Activated CD8-positive, alpha-beta memory T cell treated with anti-CD3 and anti-CD28 coated beads, Interleukin-2, amount 10 ng/mL, durations not matched to agents 7 days and 5 days (primary cell): ENCODE results near the gene GPR137. TPM values are rescaled to one million over a fixed set of nuclear protein-coding genes. Genes with fewer than 3 reads are reported as not detected.

Experiments used
- ATAC-seq: fragments of 150-1000 bp; cut with Tn5 transposase; one replicate; pipeline ENCODE4 v1.10.0; 2021; ENCODE audit warnings: moderate library complexity
- CTCF ChIA-PET: fragments of 350-600 bp; sonication (Branson Sonifier 250); formaldehyde crosslinking; loops from one replicate; lab custom pipeline; 2021; ENCODE audit warnings: antibody characterized with exemption; lab: Charles Lee
- DNase-seq: peaks from one replicate; pipeline ENCODE4 v3.0.0-alpha.2; 2020
- H3K27ac Mint-ChIP-seq: one replicate; pipeline ENCODE4 v1.8.0; 2021; ENCODE audit warnings: mild to moderate bottlenecking, mixed read lengths
- H3K27me3 Mint-ChIP-seq: one replicate; pipeline ENCODE4 v1.8.0; 2021; ENCODE audit warnings: mixed read lengths
- H3K36me3 Mint-ChIP-seq: one replicate; pipeline ENCODE4 v1.8.0; 2021; ENCODE audit warnings: mild to moderate bottlenecking, mixed read lengths
- H3K4me1 Mint-ChIP-seq: one replicate; pipeline ENCODE4 v1.8.0; 2021; ENCODE audit warnings: mixed read lengths
- H3K4me3 Mint-ChIP-seq: one replicate; pipeline ENCODE4 v1.8.0; 2021; ENCODE audit warnings: mild to moderate bottlenecking, moderate library complexity, mixed read lengths
- H3K9me3 Mint-ChIP-seq: one replicate; pipeline ENCODE4 v1.8.0; 2022; ENCODE audit warnings: low read depth, mixed read lengths
- total RNA-seq, 2 experiments: library from RNA; stranded (reverse); gene quantifications; one replicate each; pipeline ENCODE4 v1.2.3, GENCODE V29; 2021

GPR137 gene
- total RNA-seq, 2 experiments from 2014 or later = 32.9 to 46.0 TPM

- DNase-seq (no peak), ATAC-seq (peak; percentile 18)
- no peaks in the 10 kb centered on the region for H3K9me3 Mint-ChIP-seq
- CTCF ChIA-PET = interaction anchor here (1.3 to 2.3 kb wide), 2 partner anchors 8 to 10 kb away, joined by 4 to 7 read pairs; no protein-coding TSS in a partner anchor
- H3K36me3 Mint-ChIP-seq = peaks cover 16% of the 10 kb centered on the region
- no peak overlapping the region for H3K4me3 Mint-ChIP-seq
- peak overlapping the region; percentile 13 for H3K27ac Mint-ChIP-seq
- no peaks in the 10 kb centered on the region for H3K27me3 Mint-ChIP-seq
- H3K4me1 Mint-ChIP-seq = peaks cover 11% of the 10 kb centered on the region
Observed at GRCh38 chr11:64260147-64260708, 25.4 kb upstream of the GPR137 start.

DNA sequence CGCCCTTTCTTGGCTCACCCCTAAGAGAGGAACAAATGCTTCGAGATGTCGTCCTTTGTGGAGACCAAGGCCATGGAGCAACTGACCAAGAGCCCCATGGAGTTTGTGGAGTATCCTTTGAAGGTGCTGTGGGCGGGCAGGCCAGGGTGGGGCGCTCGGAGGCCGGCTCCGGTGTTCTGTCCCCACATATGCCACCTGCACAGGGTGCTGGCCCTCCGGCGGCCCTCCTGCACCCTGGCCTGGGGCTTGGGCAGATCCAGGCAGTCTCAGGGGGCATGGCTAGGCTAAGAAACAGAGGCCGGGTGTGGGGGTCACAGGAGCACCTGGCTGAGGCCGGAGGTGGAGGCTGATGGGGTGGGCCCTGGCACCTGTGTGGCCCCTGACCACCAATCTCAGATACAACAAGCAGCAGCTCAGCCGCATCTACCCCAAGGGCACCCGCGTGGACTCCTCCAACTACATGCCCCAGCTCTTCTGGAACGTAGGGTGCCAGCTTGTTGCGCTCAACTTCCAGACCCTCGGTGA, 24.0 kb upstream of the GPR137 start:
- no peaks in the 10 kb centered on the region for H3K27me3 Mint-ChIP-seq
- CTCF ChIA-PET = interaction anchor here (0.7 to 2.3 kb wide), 3 partner anchors 11 to 17 kb away, joined by 3 to 7 read pairs (median 3); partner anchors contain the start of gene PLCB3
- no peaks in the 10 kb centered on the region for H3K9me3 Mint-ChIP-seq
- H3K4me1 Mint-ChIP-seq = peaks cover 11% of the 10 kb centered on the region
- H3K27ac Mint-ChIP-seq = no peak overlapping the region
- DNase-seq = no peak
- H3K4me3 Mint-ChIP-seq = no peak overlapping the region
- ATAC-seq = no peak
- H3K36me3 Mint-ChIP-seq = peaks cover 14% of the 10 kb centered on the region

DNA sequence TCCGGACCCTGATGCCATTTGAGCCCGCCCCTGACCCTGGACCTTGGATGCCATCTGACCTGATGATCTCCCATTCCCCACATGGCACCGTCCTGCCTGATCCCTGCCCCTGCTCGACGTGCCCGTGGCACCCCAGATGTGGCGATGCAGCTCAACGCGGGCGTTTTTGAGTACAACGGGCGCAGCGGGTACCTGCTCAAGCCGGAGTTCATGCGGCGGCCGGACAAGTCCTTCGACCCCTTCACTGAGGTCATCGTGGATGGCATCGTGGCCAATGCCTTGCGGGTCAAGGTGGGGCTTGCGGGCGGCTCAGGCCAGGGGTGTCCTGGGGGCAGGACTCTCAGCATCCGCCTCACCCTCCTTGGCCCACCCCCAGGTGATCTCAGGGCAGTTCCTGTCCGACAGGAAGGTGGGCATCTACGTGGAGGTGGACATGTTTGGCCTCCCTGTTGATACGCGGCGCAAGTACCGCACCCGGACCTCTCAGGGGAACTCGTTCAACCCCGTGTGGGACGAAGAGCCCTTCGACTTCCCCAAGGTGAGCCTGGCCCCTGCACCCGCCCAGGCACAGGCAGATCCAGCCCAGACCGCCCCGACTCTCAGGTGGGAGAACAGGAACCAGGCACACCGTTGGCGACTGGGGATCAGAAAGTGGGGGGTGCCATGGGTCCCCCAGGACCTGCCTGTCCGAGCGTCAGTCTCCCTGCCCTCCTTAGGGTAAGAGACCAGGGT, 23.2 kb upstream of the GPR137 start:
- H3K27me3 Mint-ChIP-seq = no peaks in the 10 kb centered on the region
- H3K36me3 Mint-ChIP-seq = peaks cover 14% of the 10 kb centered on the region
- no peak overlapping the region for H3K4me3 Mint-ChIP-seq
- CTCF ChIA-PET = interaction anchor here (0.7 to 3.6 kb wide), 3 partner anchors 11 to 18 kb away, joined by 3 to 28 read pairs (median 3); partner anchors contain the start of gene PLCB3
- no peaks in the 10 kb centered on the region for H3K9me3 Mint-ChIP-seq
- H3K27ac Mint-ChIP-seq = no peak overlapping the region
- H3K4me1 Mint-ChIP-seq = peaks cover 13% of the 10 kb centered on the region
- DNase-seq (no peak), ATAC-seq (no peak)

DNA sequence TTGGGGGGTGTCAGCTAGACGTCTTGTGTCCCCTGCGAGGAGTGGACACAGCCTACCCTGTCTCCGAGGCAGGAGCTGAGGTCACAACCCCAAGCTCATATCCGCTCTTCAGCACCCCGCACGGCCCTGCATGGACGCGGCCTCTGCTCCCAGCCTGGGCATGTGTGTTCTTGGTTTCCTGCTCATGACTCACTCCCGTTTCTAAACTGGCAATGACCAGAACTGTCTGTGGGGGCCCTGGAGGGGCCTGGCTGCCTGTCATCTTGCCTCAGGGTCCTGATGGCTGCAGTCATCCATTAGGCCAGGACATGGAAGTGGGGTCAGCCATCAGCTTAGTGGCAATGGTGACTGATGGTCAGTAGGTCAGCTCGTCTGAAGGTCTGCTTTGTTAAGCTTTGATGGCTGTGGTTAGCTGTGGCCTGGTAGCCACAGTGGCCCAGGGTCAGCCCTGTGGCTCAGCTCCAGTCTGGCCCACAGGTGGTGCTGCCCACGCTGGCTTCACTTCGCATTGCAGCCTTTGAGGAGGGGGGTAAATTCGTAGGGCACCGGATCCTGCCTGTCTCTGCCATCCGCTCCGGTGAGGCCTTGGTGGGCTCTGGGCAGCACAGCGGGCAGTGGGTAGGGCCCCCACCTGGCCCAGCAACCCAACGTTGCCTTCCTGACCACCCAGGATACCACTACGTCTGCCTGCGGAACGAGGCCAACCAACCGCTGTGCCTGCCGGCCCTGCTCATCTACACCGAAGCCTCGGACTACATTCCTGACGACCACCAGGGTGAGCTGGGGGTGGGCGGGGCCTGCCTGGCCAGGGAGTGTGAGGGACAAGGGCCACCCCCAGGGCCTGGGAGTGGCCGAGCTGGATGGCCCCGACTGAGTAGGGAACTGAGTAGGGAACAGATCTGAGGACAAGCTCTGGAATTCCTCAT, 22.4 kb upstream of the GPR137 start:
- Mint-ChIP-seq H3K9me3 (no peaks in the 10 kb centered on the region), H3K27ac (no peak overlapping the region), H3K36me3 (peaks cover 12% of the 10 kb centered on the region), H3K27me3 (no peaks in the 10 kb centered on the region), H3K4me3 (no peak overlapping the region), H3K4me1 (peaks cover 21% of the 10 kb centered on the region)
- ATAC-seq (no peak), DNase-seq (no peak)
- CTCF ChIA-PET = interaction anchor here (2.1 to 3.6 kb wide), 2 partner anchors 12 to 38 kb away, joined by 9 to 28 read pairs; partner anchors contain the start of genes CATSPERZ and PLCB3

DNA sequence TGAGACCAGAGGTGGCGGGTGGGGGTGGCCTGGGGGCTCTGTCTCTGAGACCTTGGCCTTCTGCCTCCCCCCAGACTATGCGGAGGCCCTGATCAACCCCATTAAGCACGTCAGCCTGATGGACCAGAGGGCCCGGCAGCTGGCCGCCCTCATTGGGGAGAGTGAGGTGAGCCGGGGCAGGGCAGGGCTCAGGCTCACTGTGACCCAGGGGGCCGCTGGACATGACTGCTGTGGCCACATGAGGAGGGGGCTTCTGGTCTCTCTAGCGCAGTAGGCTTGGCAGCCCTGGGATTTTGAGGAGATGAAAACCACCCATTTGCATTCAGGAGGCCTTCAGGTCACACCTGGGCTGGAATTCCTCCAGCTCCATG, 21.7 kb upstream of the GPR137 start:
- Mint-ChIP-seq H3K9me3 (no peaks in the 10 kb centered on the region), H3K27me3 (no peaks in the 10 kb centered on the region), H3K4me1 (peaks cover 27% of the 10 kb centered on the region), H3K4me3 (no peak overlapping the region), H3K27ac (no peak overlapping the region), H3K36me3 (peaks cover 14% of the 10 kb centered on the region)
- DNase-seq (no peak), ATAC-seq (no peak)
- CTCF ChIA-PET = interaction anchor here (2.1 to 3.6 kb wide), 2 partner anchors 12 to 37 kb away, joined by 9 to 28 read pairs; partner anchors contain the start of genes CATSPERZ and PLCB3

DNA sequence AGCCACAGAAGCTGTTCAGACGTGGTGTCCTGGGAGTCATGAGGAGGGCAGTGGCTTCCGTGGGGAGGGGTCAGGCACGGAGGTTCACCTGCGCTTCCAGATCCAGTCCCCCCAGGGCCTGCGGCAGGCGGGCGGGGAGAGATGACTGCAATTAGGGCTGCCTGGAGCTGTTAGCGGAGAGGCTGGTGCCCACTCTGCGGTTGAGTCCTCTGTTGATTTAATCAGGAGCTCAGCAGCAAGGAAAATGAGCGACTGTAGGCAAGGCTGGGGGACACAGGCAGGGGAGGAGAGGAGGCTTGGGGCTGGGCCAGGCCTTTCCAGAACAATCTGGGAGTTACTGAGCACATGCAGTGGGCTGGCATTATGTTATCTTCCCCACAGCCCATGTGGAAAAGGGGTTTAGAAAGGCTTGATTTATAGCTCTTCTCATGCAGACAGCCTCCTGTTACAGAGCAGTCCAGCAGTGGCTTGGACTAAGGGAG, 21.2 kb upstream of the GPR137 start:
- Mint-ChIP-seq H3K36me3 (peaks cover 12% of the 10 kb centered on the region), H3K4me1 (peaks cover 25% of the 10 kb centered on the region), H3K27me3 (no peaks in the 10 kb centered on the region), H3K4me3 (no peak overlapping the region), H3K27ac (no peak overlapping the region), H3K9me3 (no peaks in the 10 kb centered on the region)
- CTCF ChIA-PET = interaction anchor here (2.1 to 3.6 kb wide), 2 partner anchors 13 to 36 kb away, joined by 9 to 28 read pairs; partner anchors contain the start of genes CATSPERZ and PLCB3
- DNase-seq (no peak), ATAC-seq (no peak)

DNA sequence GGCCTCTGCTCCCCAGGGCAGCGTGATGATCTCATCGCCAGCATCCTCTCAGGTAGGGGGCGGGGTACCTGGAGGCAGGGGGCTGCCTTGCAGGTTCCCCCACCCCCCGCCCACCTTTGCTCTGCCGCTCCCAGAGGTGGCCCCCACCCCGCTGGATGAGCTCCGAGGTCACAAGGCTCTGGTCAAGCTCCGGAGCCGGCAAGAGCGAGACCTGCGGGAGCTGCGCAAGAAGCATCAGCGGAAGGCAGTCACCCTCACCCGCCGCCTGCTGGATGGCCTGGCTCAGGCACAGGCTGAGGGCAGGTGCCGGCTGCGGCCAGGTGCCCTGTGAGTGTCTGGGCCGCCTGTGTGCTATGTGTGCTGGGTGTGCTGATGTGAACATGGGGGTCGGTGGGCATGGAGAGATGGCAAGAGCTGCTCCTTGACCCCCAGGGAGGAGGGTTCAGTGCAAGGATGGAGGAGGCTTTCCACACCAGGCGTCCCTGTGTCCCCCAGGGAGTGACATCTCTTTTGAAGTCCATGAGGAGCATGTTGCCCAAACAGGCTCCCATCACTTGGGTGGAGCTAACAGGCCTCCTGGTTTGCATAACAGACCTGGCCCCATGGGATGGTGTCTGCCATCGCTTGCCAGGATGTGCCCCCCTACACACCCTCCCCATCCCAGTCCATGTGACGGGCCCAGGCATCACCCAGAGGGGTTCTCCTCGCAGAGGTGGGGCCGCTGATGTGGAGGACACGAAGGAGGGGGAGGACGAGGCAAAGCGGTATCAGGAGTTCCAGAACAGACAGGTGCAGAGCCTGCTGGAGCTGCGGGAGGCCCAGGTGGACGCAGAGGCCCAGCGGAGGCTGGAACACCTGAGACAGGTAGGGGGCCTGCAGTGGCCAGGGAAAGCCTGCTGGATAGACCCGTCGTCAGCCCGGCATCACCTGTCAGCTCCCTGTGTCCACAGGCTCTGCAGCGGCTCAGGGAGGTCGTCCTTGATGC, 20.2 kb upstream of the GPR137 start:
- no peak for ATAC-seq
- no peak overlapping the region for H3K4me3 Mint-ChIP-seq
- no peak overlapping the region for H3K27ac Mint-ChIP-seq

GRCh38 chr11:64266339-64266738, 19.3 kb upstream of the GPR137 start:
- Mint-ChIP-seq H3K4me3 (no peak overlapping the region), H3K36me3 (peaks cover 9% of the 10 kb centered on the region), H3K9me3 (no peaks in the 10 kb centered on the region), H3K27ac (no peak overlapping the region), H3K27me3 (no peaks in the 10 kb centered on the region), H3K4me1 (peaks cover 25% of the 10 kb centered on the region)
- no peak for ATAC-seq
- CTCF ChIA-PET = interaction anchor here (0.8 to 6.1 kb wide), 3 partner anchors 12 to 39 kb away, joined by 3 to 68 read pairs (median 5); partner anchors contain the start of genes ESRRA and PLCB3
- no peak for DNase-seq

More for the DNA sequence above, 20.2 kb upstream of the GPR137 start:
- Mint-ChIP-seq H3K9me3 (no peaks in the 10 kb centered on the region), H3K27me3 (no peaks in the 10 kb centered on the region), H3K4me1 (peaks cover 25% of the 10 kb centered on the region), H3K36me3 (peaks cover 9% of the 10 kb centered on the region)
- CTCF ChIA-PET = interaction anchor here (0.8 to 3.6 kb wide), 5 partner anchors 11 to 39 kb away, joined by 3 to 28 read pairs (median 5); partner anchors contain the start of genes CATSPERZ, ESRRA and PLCB3
- DNase-seq = no peak

- CTCF ChIA-PET = interaction anchor here (0.7 to 6.1 kb wide), 10 partner anchors 13 to 63 kb away, joined by 3 to 104 read pairs (median 7); partner anchors contain the start of genes BAD, CATSPERZ, ESRRA and FERMT3
- Mint-ChIP-seq H3K4me3 (no peak overlapping the region), H3K27ac (peak overlapping the region; percentile 96), H3K9me3 (no peaks in the 10 kb centered on the region), H3K4me1 (peaks cover 31% of the 10 kb centered on the region), H3K36me3 (peaks cover 6% of the 10 kb centered on the region), H3K27me3 (no peaks in the 10 kb centered on the region)
- DNase-seq = no peak
- no peak for ATAC-seq
Observed at GRCh38 chr11:64267207-64267945, 18.3 kb upstream of the GPR137 start.

DNA sequence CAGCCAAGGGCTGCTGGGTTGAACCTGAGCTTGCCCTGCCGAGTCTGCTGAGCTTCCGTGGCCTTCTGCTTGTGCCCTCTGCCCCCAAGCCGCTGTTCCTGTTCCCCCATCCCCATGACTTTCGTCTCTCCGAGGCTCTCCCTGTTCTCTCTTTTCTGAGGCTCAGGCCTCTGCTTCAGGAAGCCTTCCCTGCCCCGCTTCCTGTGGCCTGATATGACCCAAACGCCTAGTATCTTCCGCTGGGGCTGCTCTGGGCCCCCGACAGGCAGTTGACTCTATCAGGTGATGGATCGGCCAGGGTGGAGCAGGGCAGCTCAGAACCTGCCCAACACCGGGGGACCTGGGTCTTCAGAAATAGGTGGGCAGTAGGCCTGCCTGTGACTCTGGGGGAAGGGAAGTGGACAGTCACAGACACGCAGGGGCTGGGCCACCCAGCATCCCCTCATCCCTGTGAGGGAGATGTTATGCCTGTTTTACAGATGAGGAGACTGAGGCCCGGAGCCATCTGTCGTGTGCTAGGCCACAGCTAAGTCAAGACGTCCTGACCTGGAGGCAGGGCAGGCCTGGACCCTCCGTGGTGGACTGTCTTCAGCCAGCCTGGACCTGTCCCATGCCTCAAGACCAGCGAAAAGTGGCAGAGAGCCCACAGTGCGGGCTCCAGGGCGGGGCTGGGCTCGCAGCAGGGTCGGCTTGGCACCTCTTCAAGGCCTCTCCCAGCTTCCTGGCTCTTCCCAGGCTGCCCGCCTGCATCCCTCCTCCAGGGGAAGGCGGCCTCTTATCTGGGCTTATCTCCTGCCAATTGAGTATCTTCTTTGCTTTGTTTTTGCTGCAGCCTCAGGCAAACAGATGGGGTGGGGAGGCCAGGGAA, 17.4 kb upstream of the GPR137 start:
- CTCF ChIA-PET = interaction anchor here (0.7 to 6.1 kb wide), 13 partner anchors 14 to 82 kb away, joined by 3 to 104 read pairs (median 7); partner anchors contain the start of genes BAD, CATSPERZ, ESRRA and FERMT3
- Mint-ChIP-seq H3K4me3 (peak overlapping the region; percentile 89), H3K4me1 (peaks cover 30% of the 10 kb centered on the region), H3K27me3 (no peaks in the 10 kb centered on the region), H3K36me3 (peaks cover 2% of the 10 kb centered on the region), H3K27ac (peak overlapping the region; percentile 96), H3K9me3 (no peaks in the 10 kb centered on the region)
- DNase-seq (no peak), ATAC-seq (no peak)
